Measurements from ENCODE around the gene ESRRA. TPM values are rescaled to one million over a fixed set of nuclear protein-coding genes. Genes with fewer than 3 reads are reported as not detected.

The ESRRA gene
- total RNA-seq, 6 experiments from 2014 or later = 18.9 to 25.0 (median 21.7) TPM

DNA sequence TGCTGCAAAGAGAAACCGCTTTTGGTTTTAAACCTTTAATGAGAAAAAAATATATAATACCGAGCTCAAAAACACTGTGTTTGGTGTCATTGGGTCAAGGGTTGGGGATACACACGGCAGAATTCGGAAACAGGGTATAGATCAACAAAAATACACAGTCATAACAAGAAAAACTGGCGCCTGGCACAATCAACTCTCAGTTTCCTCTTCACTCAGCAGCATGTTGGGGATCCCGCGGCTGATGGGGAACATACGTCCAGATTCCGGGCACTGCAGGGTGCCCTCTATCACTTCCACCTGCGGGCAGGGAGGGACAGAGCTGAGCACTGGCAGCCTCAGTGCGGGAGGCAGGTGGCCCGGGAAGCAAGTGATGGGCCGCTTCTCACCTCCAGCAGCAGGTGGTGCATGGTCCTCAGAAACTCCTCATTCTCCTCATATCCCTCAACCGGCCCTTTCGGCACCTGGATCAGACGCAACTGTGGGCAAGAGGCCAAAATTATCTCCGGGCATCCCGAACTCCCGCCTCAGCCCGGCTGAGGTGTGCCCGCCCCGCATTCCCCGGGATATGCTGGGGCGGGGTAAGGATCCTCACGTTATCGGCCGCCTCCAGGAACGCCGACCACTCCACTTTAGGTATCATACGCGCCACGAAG is 11.5 kb downstream of the ESRRA start:
- peaks cover 3% of the 10 kb centered on the region for H3K27me3 Mint-ChIP-seq (ENCODE audit: insufficient read depth)
- H3K36me3 Mint-ChIP-seq (ENCODE audit: low read depth) = peaks cover 22% of the 10 kb centered on the region
- DNase-seq = no peak
- H3K9me3 Mint-ChIP-seq = no peaks in the 10 kb centered on the region
- peak overlapping the region; percentile 96 for H3K4me3 Mint-ChIP-seq
- H3K27ac Mint-ChIP-seq = peak overlapping the region; percentile 99
- peak; percentile 17; the same call in 1 of the 2 replicates for TF ChIP-seq CTCF (IDR thresholded peaks at IDR 0.05)
- peaks cover 24% of the 10 kb centered on the region for H3K4me1 Mint-ChIP-seq (ENCODE audit: low read depth)

DNA sequence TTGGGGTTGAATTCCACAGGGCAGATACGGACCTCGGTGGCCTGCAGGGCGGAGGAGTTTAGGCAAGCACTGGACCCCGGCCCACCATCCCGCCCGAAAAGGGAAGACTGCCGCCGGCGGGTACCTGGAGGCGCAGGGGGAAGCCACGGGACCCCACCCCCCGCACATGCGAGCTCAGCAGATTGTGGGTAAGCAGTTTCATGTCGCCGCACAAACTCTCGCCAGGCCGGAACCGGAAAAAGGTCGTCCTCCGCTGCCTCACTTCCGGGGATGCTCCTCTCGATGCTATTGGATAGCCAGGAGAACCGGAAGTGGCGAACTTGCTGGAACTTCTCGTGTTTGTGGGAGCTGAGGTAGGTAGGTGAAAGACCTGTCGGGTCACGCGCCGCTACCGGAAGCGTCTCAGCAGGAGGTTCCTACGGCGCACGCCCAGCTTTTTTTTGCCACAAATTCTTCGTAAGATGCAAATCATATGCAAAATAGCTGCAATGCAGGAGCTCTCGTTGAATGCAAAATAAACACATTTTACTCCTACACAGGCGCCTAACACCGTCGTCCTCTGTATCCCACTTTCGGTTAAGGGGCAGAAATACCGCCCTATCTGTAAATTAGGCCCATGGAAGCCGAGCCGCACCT is 12.1 kb downstream of the ESRRA start, which contains the start of gene TRMT112:
Gene TRMT112, minus strand, starts transcription at position 235 of the 636 bp plus-strand sequence. Its CDS starts 33 bp downstream, at position 202.
- H3K9me3 Mint-ChIP-seq = no peaks in the 10 kb centered on the region
- H3K27ac Mint-ChIP-seq = peak within 1 kb of the TSS; percentile 99
- peak; percentile 98 for DNase-seq
- H3K4me1 Mint-ChIP-seq (ENCODE audit: low read depth) = peaks cover 24% of the 10 kb centered on the region
- H3K27me3 Mint-ChIP-seq (ENCODE audit: insufficient read depth) = peaks cover 3% of the 10 kb centered on the region
- peaks cover 25% of the 10 kb centered on the region for H3K36me3 Mint-ChIP-seq (ENCODE audit: low read depth)
- H3K4me3 Mint-ChIP-seq = peak within 1 kb of the TSS; percentile 96
- no peak for TF ChIP-seq CTCF (IDR thresholded peaks at IDR 0.05)

DNA sequence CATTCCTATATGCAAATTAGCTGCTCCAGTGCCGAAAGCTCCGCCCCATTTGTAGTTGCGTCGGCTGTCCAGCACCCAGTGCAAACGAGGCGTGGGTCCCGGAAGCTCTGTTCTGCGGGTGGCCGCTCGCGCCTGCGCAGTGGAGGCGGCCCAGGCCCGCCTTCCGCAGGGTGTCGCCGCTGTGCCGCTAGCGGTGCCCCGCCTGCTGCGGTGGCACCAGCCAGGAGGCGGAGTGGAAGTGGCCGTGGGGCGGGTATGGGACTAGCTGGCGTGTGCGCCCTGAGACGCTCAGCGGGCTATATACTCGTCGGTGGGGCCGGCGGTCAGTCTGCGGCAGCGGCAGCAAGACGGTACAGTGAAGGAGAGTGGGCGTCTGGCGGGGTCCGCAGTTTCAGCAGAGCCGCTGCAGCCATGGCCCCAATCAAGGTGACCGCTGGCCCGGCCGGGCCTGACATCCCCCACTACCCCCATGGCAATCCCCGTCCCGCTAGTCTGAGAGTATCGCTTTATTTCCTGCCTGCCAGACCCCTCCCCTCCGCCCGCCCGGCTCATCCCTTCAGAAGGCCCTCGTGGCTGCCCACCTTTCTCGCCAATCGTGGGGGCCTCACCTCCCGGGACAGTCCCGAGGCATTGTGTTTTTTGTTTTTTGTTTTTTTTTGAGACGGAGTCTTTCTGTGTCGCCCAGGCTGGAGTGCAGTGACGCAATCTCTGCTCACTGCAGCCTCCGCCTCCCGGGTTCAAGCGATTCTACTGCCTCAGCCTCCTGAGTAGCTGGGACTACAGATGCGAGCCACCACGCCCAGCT is 12.8 kb downstream of the ESRRA start, which contains the start of gene PRDX5:
Gene PRDX5, plus strand, starts transcription at position 161 of the 805 bp plus-strand sequence. Its CDS starts 95 bp downstream, at position 256.
- H3K4me1 Mint-ChIP-seq (ENCODE audit: low read depth) = peaks cover 24% of the 10 kb centered on the region
- peaks cover 25% of the 10 kb centered on the region for H3K36me3 Mint-ChIP-seq (ENCODE audit: low read depth)
- H3K9me3 Mint-ChIP-seq = no peaks in the 10 kb centered on the region
- peak; percentile 57 for TF ChIP-seq CTCF (IDR thresholded peaks at IDR 0.05)
- peak within 1 kb of the TSS; percentile 96 for H3K4me3 Mint-ChIP-seq
- peaks cover 3% of the 10 kb centered on the region for H3K27me3 Mint-ChIP-seq (ENCODE audit: insufficient read depth)
- peak within 1 kb of the TSS; percentile 99 for H3K27ac Mint-ChIP-seq
- peak; percentile 95 for DNase-seq

DNA sequence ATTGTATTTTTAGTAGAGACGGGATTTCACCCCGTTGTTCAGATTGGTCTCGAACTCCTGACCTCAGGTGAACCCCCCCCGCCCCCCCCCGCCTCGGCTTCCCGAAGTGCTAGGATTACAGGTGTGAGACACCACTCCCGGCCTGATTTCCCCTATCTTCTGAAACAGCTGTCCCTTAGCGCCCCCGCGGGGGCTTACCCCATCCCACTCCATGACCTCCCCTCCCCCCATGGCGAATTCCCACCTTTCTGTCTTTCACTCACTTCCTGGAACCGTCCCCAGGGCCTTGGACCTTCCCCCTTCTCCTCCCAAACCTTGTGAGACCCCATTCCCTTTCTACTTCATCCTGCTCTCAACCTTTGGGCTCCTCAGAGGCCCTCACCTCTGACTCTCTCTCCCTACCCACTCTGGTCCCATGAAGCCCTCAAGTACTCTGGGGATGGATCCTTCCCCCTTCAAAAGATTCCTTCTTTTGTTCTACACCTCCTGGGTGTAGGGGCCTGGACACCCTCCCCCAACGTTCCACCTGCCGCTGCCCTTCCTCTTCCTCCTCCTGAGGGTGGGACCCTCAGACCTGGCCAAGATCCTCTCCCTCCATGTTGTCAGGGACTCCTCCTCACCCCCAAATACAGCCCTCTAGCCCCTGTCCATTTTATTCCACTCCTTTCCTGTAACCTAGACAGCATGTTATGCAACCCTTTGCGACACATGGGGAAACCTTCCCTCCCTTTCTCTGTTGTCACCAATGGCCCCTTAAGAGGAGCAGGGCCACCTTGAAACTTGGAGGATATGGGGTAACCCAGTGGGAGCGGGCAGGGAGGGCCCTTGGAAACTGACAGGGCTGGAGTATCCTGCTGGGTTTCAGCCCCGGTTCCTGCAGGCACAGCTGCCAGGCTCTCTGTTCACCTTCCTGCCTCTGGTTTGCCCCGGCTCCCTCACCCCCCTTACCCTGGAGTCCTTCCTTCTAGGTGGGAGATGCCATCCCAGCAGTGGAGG is 13.7 kb downstream of the ESRRA start:
- no peak for DNase-seq
- TF ChIP-seq CTCF (IDR thresholded peaks at IDR 0.05) = no peak
- Mint-ChIP-seq H3K9me3 (no peaks in the 10 kb centered on the region), H3K36me3 (ENCODE audit: low read depth) (peaks cover 25% of the 10 kb centered on the region), H3K27ac (peak overlapping the region; percentile 99), H3K4me3 (peak overlapping the region; percentile 96), H3K27me3 (ENCODE audit: insufficient read depth) (peaks cover 3% of the 10 kb centered on the region), H3K4me1 (ENCODE audit: low read depth) (peaks cover 24% of the 10 kb centered on the region)
